ENCODE results near the gene PPP1R16B.
"Not testable (repeated sequence)": the region's sequence is repeated elsewhere in the genome, so short reads cannot be mapped to it uniquely, and the experiment has no call there.

Gene PPP1R16B

GRCh38 chr20:38855356-38855755 lies 49.9 kb downstream of the PPP1R16B start:
- DNase-seq: no peak

DNA sequence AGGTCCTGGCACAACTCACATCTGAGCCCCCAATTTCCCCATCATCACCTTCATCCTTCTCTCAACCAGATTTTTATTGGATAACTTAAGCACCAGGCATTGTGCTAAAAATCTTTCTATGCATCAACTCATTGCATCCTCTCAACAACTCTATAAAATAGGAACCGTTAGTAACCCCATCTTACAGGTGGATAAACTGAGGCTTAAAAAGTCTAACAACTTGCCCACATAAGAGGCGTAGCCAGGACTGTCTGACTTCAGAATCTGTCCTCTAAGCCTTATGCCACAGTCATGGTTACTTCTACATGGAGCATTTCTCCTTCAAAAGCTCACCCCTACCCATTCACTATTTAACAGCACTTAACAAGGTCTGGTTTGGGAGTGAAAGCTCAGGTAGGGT lies 51.1 kb downstream of the PPP1R16B start:
- no peak for DNase-seq

GRCh38 chr20:38857703-38858102 lies 52.2 kb downstream of the PPP1R16B start:
- no peak for DNase-seq

DNA sequence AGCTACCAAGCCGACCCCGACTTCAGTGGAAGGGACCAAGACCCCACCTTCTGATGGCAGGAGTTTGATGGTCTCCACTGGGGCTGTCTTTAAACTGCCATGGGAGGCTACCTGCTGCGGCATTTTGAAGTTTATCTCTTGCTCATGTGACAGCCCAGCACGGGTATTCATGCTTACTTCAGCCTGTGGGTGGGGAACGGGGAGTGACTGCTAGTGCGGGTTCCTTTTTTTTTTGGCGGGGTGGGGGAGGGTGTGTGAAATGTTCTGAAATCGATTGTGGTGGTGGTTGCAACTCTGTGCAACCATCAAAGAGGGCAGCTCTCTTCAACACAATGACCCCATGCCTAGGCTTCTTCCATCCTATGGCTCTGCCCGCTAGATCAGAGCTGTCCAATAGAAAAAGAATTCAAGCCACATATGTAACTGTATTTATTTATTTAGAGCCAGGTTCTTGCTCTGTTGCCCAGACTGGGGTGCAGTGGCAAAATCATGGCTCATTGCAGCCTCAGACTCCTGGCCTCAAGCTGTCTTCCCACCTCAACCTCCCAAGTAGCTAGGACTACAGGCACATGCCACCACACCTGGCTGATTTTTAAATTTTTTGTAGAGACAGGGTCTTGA lies 53.7 kb downstream of the PPP1R16B start:
- DNase-seq: no peak

DNA sequence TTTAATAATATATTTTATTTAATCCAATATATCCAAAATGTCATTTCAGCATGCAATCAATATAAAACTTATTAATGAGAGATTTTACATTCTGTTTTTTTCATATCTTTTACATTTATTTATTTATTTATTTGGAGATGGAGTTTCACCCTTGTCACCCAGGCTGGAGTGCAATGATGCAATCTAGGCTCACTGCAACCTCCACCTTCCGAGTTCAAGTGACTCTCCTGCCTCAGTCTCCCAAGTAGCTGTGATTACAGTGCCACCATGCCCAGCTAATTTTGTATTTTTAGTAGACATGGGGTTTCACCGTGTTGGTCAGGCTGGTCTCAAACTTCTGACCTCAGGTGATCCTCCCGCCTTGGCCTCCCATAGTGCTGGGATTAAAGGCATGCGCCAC lies 54.4 kb downstream of the PPP1R16B start:
- DNase-seq: not testable (repeated sequence)

GRCh38 chr20:38861071-38861401 lies 55.5 kb downstream of the PPP1R16B start:
- no peak for DNase-seq

GRCh38 chr20:38862226-38862625 lies 56.7 kb downstream of the PPP1R16B start:
- DNase-seq: no peak

GRCh38 chr20:38863024-38863851 lies 57.7 kb downstream of the PPP1R16B start:
- peak; percentile 74 for DNase-seq

GRCh38 chr20:38864662-38865061 lies 59.2 kb downstream of the PPP1R16B start:
- no peak for DNase-seq

DNA sequence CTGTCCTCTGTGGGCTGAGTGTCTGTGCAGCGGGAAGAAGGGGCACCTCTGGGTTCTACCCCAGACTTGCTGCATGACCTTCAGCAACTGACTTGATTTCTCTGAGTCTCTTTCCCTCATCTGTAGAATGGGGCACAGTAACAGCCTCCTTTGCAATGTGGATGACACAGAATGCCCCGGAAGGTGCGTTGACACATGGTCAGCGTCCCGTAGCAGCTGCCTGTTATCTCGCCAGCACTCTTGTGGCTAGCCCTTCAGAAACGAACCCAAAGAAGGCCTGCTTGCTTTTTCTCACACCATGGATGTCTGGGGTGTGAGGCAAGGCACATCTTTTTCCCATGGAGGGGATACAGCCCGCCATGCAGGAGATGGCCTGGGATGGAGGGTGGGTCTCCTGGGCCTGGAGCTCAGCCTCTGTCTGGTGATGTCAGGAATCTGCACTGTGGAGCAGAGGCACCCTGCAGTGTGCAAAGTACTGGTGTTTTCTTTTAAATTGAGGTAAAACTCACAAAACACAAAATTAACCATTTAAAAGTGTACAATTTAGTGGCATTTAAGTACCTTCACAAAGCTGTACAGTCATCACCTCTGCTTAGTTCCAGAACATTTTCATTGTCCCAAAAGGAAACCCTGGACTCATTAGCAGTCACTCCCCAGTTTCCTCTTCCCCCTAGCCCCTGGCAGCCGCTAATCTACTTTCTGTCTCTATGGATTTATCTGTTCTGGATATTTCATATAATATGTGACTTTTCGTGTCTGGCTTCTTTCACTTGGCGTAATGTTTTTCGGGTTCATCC lies 61.0 kb downstream of the PPP1R16B start:
- DNase-seq: no peak

- no peak for DNase-seq
Observed at GRCh38 chr20:38867062-38867359, 61.5 kb downstream of the PPP1R16B start.

DNA sequence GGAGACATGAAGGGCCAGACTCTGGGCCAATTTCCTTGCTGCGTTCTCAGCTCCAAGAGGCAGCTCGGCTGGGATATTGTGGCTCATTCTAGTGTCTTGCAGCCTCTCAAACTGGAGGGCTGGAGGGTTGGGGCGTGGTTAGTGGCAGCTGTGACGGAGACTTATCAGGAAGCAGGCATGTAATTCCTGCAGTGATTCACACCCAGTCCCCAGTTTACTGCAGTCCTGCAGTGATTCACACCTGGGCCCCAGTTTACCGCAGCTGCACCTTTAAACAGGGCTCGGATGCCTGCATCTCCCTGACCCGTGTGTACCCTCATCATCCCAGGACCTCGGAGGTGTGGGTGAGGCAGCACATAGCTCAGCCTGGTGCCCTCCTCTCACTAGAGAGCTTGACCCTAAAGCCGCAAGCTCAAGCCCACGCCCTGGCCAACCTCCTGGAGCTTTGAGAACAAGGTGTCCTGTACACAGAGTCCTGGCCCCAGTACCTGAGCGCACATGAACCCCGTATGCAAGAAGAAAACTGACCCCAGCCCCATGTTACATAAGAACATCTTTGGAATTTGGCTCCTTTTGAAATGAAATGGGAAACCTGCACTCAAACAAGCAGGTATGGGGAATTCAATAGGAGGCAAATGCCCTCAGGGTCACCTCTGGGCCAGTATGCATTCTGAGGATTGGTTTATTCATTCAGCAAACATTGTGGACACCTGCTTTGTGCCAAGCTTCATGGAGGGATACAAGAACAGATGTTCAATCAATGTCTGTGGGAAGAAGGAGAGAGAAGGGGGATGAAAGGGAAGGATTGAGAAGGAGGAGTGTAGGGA lies 65.4 kb downstream of the PPP1R16B start:
- peak; percentile 70 for DNase-seq

DNA sequence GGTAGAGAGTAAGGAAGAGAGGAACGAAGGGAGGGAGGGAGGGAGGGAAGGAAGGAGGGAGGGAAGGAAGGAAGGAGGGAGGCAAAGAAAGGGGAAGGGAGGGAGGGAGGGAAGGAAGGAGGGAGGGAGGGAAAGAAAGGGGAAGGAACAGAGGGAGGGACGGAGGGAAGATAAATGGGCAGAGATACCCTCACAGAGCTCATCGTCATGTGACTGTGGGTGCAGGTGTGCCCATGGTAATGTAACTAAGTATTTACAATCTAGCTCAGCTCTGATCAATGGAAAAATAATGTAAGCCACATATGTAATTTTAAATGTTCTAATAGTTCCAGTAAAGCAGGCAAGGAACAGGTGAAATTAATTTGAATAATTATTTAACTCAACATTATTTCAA lies 66.1 kb downstream of the PPP1R16B start:
- DNase-seq: no peak

DNA sequence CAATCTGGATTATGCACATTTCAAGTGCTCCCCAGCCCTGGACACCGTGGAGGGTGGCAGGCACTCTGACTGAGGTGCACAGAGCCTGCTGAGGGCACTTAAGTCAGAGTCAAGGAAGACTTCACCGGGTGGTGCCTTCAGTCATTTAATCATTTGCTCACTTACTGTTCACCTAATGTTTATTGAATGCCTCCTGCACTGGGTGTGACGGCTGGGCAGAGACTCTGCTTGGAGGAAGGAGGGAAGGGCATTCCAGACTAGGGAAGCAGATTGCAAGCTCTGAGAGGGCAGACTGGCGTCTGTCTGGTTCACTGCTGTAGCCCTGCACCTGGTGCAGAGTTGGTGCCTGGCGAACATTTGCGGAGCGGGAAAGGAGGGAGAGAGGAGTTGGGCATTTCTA lies 66.5 kb downstream of the PPP1R16B start:
- DNase-seq: no peak

- DNase-seq: no peak
Observed at GRCh38 chr20:38872491-38873049, 67.1 kb downstream of the PPP1R16B start.

DNA sequence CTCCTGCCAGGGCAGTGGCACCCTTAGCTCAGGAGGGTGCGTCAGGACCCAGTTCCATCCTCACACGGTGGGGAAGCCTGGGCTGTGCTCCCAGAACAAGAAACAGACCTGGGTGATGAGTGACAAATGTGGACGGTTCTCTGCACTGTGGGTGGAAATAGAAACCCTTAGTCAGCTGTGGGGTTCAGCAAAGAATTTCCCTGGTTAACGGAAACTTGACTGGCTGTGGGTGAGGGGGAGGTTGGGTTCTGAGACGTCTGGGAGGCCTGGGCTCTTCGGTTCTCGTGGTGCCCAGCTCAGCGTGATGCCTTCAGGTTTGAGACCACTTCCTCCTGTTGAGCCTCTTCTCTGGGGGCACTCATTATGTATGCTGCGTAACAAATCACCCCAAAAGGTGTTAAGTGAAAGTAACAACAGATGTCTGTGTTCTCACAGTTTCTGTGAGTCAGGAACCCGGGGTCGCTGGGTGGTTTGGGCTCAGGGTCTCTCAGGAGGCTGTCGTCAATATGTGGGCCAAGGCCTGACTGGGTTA lies 67.6 kb downstream of the PPP1R16B start:
- DNase-seq: peak; percentile 93

- peak; percentile 69 for DNase-seq
Observed at GRCh38 chr20:38874460-38875174, 69.1 kb downstream of the PPP1R16B start.

GRCh38 chr20:38875175-38875993 lies 69.9 kb downstream of the PPP1R16B start:
- DNase-seq: peak; percentile 90

GRCh38 chr20:38877483-38877882 lies 72.0 kb downstream of the PPP1R16B start:
- DNase-seq: no peak

DNA sequence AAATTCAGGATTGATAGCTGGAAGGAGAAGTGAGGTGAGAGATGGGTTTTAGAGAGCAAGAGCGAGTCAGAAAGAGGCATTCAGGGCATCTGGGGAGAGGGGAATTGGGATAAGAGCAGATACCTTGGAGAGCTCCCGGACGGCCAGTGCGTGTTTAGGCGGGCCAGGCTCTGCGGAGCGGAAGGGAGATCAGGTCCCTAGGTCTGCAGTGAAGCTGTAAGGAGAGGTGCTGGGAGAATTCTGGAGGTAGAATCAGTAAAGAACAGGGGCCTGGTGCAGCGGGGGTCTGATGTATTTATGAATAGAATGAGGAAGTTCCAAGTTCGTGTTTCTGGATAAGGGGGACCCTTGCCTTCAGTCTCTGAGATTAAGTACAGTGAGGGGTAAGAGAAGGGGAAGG lies 73.4 kb downstream of the PPP1R16B start:
- DNase-seq: no peak

Data from activated CD4-positive, alpha-beta T cell treated with anti-CD3 and anti-CD28 coated beads, Interleukin-2, Interleukin-6, amounts not matched to agents 100 ng/mL and 50 ng/mL, durations not matched to agents 16 hours and 8 hours (primary cell).